COR-L47 (cell line): ENCODE data around the gene CCDC106.

Experiments
- DNase-seq: peaks from one replicate; lab custom pipeline; 2025; lab: John Stamatoyannopoulos, UW

Gene CCDC106

GRCh38 chr19:55683449-55684261 is 35.6 kb downstream of the CCDC106 start:
- no peak for DNase-seq

DNA sequence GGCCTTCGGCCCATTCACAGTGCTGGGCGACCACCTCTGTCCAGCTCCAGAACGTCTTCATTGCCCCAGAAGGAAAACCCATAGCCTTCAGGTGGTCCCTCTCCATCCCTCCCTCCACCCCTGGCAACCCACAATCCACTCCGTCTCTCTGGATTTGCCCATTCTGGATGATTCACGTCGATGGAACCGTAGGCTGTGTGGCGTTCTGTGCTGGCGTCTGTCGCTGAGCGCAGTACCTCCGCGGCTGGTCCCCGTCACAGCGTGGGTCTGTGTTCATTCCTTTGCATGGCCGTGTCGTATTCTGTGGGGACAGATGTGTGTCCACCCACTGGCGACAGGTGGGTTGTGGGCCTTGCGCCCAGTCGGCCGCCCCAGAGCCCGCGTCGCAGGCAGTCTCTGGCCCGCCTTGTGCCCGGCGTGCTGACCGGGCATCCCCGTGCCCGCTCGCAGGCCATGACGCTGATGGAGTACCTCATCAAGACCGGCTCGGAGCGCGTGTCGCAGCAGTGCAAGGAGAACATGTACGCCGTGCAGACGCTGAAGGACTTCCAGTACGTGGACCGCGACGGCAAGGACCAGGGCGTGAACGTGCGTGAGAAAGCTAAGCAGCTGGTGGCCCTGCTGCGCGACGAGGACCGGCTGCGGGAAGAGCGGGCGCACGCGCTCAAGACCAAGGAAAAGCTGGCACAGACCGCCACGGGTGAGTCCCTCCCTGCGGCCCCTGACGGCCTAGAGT is 37.1 kb downstream of the CCDC106 start:
- no peak for DNase-seq

DNA sequence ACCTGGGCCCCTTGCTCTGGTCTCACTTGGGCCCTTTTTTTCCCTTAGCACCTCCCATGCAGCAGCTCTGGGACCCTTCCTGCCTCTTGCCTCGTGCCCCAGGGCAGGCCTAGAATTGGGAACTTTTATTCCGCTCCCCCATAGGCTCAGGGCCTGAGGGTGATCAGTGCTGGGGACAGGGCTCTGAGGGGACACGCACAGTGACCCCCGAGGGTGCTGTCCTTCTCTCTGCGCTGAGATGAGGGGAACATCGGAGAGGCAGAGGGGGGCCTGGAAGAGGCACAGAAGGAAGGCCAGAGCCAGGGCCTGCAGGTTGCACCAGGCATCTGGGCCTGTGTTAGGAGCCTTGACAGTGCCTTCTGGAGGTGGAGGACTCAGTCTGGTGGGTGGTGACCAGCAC is 37.8 kb downstream of the CCDC106 start:
- DNase-seq, result no peak

DNA sequence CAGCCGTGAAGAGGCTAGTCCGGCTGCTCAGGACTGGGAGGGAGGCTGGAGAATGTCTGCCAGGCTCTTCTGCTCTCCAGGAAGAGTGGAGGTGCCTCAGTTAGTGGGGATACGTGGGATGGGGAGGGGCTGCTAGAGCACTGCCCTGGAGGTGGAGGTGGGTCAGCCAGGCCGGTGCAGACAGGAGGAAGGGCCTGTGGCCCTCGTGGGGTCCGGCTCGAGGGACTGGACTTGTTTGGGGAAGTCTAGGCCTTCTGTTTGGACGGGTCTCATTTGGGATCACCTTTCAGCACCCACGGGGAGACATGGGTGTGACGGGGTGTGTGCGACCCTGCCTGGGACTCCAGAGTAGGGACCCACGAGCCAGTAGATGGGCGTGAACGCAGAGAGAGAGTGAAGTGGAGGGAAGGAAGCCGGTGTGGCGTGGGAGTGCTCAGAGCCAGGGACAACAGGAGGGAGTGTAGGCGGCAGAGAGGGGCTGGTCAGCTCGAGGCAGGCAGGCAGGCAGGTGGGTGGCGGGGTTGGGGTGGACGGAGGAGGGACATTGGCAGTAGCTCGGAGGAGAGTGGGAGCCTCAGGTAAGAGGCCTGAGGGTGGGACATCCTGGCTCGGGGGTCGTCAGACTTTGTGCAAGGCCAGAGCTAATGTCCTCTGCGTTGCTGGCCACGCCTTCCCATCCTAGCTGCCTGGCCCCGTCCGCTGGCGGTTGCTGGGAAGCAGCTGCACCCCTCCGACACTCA is 38.5 kb downstream of the CCDC106 start:
- no peak for DNase-seq

GRCh38 chr19:55687281-55688201 is 39.5 kb downstream of the CCDC106 start:
- no peak for DNase-seq

DNA sequence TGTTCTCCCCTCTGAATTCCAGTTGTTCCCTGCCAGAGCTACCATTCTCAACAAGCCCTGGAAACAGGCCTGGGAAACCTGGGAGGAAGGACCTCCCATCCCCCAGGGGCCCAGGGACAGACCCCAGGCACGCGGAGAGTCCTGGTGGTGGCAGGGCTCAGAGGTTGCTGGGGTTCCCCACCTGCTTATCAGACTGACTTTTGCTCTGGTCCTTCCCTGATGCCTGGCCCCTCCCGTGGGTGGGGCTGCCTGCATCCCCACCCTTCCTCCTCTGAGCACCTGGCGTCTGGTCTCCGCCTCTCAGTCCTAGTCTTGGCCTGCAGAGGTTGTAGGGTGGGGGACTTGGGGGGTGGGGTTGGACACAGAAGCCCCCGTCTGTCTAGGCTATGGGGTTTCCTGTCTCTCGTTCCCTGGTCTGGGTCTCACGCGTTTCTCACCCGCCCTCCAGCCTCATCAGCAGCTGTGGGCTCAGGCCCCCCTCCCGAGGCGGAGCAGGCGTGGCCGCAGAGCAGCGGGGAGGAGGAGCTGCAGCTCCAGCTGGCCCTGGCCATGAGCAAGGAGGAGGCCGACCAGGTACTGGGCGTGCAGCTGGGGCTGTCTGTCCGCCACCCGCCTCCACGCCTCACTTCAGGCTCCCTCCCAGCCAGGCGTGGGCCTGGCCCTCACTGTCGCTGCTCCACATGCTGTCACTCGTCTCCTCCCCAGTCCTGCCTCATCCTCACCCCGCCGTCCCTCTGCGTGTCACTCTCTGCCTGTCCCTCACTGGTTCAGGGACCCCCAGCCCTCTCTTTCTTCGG is 40.6 kb downstream of the CCDC106 start:
- peak; percentile 55 for DNase-seq

DNA sequence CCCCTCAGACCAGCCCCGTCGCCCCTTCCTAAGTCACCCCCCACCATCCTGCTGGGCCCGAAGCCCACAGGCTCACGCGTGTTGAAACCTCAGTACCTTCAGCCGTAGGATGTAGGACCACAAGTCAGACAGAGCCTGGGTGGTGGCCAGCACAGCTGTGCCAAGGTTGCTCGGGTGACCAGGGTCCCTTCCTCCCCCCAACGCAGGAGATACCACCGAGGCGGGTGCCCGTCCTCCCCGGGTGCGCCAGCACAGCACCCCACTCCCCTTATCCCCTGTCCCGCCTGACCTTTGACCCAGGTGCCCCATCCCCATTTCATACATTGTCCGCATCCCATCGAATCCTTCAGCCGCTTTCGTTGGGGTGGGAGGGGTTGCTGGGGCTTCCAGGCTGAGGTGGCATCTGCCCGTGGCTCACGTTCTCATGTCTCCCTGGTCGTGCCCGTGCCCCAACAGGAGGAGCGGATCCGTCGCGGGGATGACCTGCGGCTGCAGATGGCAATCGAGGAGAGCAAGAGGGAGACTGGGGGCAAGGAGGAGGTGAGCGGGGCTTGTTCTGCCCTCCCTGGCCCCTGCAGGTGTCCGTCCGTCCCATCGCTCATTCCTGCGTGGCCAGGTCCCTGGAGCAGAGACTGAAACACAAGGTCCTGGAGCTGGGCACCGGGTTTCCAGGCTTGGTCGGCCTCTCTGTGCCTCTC is 41.5 kb downstream of the CCDC106 start:
- no peak for DNase-seq

DNA sequence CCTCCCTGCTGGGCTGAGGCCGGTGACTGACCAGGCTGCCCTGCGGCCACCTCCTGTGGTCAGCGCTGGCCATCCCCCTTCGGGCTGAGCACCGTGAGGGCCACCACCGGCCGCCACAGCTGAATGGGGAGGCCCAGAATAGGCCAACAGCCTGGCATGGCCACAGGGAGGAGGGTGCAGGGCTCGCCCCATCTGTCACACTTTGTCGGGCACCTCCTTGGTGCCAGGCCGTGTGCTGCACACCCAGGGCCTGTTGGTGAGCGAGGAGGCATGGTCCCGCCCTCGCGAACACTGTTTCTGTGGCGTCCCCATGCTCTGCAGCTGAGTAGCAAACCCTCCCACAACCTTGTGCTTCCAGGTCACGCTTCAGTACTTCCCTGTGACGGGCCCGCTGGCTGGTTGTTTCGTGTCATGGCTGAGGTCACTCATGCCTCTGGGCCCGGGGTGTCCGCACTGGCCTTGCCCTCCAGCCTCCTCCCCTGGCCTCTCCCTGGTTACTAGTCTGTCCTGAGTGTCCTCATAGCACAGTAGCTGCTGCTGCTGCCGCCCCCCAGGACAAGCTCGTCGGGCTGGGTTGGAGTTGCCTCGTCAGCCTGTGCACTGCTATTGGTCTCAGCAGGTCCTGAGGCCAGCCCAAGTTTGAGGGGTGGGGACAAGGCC is 42.2 kb downstream of the CCDC106 start:
- no peak for DNase-seq

DNA sequence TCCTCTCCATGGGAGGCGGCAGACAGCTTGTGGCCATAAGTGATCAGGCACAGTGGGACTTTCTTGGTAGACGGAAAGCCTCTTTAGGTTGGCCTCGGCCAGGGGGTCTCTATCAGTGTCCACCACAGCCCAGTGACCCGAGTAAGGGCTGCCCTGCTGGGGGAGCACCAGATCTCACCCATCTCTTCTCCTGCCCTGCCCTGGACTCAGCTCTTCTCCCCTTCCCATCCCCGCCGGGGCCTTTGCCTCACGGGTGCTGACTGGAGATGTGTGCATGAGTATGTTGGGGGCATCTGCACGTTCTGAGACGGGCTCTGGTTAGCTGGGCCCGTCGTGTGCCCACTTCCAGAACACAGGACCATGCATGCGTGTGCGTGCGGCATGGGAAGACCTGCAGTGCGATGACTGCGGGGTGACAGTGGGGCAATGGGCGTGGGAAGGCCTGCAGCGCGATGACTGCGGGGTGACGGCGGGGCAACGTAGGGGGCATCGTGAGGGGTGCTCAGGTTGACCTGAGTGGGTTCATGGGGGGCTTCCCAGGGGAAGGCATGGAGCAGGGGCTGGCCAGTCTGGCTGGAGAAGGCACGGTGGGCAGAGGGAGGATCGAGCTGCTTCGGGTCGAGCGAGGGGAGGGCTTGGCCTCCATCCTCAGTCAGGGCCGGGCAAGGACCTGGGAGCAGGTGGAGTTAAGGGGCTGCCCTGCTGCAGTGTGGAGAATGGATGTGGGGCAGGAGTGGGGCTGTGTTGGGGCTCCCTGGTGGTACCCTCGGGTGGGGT is 42.9 kb downstream of the CCDC106 start:
- no peak for DNase-seq

DNA sequence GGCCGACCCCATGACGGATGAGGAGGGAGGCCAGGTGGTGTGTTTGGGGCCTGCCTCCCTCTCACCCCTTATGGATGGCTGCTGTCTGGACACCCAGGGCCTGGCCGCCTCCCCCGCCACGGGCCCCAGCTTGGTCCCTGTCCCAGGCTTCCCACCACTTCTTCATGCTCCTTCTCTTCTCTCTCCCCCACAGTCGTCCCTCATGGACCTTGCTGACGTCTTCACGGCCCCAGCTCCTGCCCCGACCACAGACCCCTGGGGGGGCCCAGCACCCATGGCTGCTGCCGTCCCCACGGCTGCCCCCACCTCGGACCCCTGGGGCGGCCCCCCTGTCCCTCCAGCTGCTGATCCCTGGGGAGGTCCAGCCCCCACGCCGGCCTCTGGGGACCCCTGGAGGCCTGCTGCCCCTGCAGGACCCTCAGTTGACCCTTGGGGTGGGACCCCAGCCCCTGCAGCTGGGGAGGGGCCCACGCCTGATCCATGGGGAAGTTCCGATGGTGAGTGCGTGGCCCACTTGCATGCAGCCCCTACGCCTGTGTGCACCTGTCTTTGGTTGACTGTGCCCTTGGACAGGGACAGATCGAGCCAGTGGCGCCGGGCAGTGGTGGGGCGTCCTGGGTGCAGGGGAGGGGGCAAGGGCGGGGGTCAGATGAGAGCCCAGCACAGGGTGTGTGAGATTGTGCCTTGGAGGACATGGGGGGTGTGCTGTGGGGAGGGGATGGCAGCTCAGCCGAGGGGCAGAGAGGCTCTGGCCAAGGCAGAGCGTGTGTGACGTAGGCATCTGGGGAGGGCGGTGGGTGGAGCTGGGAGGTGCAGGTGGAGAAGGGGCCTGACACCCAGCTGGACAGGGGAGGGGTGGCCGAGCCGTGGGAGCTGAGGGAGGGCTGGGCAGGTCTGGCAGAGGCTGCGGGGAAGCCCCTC is 43.8 kb downstream of the CCDC106 start:
- DNase-seq, result no peak

DNA sequence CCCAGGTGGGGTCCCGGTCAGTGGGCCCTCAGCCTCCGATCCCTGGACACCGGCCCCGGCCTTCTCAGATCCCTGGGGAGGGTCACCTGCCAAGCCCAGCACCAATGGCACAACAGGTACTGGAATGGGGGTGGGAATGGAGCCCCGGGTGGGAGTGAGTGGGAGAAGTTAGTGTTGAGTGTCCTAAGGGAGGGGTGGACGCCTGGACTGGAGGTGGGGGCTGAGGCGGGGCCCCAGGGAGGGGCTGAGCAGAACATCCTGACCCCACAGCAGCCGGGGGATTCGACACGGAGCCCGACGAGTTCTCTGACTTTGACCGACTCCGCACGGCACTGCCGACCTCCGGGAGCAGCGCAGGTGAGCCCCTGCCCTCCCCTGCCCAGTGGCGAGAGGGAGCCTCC is 44.7 kb downstream of the CCDC106 start:
- DNase-seq, result no peak

- DNase-seq, result no peak
Observed at GRCh38 chr19:55693336-55693974, 45.4 kb downstream of the CCDC106 start.

- DNase-seq, result no peak
Observed at GRCh38 chr19:55694241-55694655, 46.2 kb downstream of the CCDC106 start.

GRCh38 chr19:55694656-55695491 is 46.9 kb downstream of the CCDC106 start:
- DNase-seq, result no peak

DNA sequence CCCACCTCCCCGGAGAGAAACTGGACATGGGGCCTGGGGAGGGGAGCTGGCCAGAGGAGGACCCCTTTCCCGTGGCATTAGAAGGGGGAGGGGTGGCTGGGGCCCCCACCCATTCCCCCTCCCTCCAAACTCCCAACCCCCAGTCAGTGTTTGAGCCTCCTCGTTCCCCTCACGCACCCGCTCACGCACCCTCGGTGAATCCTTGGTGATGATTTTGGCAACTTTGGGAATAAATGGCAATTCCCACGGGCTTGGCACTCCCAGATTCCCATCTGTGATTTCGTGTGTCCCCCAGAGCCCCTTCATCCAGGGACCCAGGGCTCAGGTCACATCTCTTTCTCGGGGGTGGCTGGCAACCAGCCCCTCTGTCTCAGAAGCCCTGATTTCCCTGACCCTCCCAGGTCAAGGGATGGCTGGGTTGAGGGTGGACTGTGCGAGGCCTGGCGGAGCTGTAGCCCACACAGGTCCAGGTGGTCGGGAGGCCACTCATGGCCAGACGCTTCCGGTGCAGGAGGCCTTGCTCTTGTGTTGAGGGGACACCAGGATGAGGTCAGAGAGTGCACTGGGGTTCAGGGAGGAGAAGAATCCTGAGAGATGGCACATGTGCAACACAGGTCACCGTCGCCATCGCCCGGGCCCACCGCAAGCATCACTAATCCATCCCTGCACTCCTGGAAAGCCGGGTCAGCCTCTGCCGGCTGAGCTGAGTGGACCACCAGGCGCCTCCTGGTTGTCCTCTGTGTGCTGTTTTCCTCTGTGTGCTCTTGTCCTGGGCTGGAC is 47.7 kb downstream of the CCDC106 start:
- no peak for DNase-seq
